IPS-15b (cell line): ENCODE results near the gene PI4KB.

Experiments
- H3K27me3 ChIP-seq: one replicate; pipeline ENCODE4 v1.6.1; 2013; ENCODE audit warnings: low read length; ENCODE audit not compliant: control insufficient read depth, insufficient read depth
- H3K36me3 ChIP-seq: one replicate; pipeline ENCODE4 v1.6.1; 2013; ENCODE audit warnings: low read length; ENCODE audit not compliant: control insufficient read depth, insufficient read depth
- H3K4me1 ChIP-seq: one replicate; pipeline ENCODE4 v1.6.1; 2013; ENCODE audit warnings: mild to moderate bottlenecking, low read length; ENCODE audit not compliant: control insufficient read depth, insufficient read depth
- H3K4me3 ChIP-seq: one replicate; pipeline ENCODE4 v1.5.1; 2013; ENCODE audit warnings: low read depth, low read length
- H3K9ac ChIP-seq: one replicate; pipeline ENCODE4 v1.6.1; 2013; ENCODE audit warnings: low read depth, mild to moderate bottlenecking, low read length
- H3K9me3 ChIP-seq: one replicate; pipeline ENCODE4 v1.6.1; 2013; ENCODE audit warnings: mild to moderate bottlenecking, low read length; ENCODE audit not compliant: control insufficient read depth, insufficient read depth

PI4KB gene

GRCh38 chr1:151292207-151293030 is 34.8 kb downstream of the PI4KB start:
- H3K27me3 ChIP-seq = no peaks in the 10 kb centered on the region
- H3K4me1 ChIP-seq = peaks cover 13% of the 10 kb centered on the region
- no peak overlapping the region for H3K4me3 ChIP-seq
- no peak overlapping the region for H3K9ac ChIP-seq
- peaks cover 62% of the 10 kb centered on the region for H3K36me3 ChIP-seq
- no peaks in the 10 kb centered on the region for H3K9me3 ChIP-seq

DNA sequence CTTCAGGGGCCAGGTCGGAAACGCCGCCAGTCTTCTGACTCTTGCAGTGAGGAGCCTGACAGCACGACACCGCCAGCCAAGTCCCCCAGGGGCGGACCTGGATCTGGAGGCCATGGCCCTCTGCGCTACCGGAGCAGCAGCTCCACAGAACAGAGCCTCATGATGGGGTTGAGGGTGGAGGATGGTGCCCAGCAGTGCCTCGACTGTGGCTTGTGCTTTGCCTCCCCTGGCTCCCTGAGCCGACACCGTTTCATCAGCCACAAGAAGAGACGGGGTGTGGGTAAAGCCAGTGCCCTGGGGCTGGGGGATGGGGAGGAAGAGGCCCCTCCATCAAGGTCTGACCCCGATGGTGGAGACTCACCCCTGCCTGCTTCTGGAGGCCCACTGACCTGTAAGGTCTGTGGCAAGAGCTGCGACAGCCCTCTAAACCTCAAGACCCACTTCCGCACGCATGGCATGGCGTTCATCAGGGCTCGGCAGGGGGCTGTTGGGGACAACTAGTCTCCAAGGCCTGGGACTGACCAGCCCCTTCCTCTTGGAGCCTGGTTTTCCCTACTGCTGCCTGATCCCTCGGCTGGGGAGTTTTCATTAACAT is 36.4 kb downstream of the PI4KB start:
- Histone ChIP-seq H3K4me3 (no peak overlapping the region), H3K36me3 (peaks cover 71% of the 10 kb centered on the region)

DNA sequence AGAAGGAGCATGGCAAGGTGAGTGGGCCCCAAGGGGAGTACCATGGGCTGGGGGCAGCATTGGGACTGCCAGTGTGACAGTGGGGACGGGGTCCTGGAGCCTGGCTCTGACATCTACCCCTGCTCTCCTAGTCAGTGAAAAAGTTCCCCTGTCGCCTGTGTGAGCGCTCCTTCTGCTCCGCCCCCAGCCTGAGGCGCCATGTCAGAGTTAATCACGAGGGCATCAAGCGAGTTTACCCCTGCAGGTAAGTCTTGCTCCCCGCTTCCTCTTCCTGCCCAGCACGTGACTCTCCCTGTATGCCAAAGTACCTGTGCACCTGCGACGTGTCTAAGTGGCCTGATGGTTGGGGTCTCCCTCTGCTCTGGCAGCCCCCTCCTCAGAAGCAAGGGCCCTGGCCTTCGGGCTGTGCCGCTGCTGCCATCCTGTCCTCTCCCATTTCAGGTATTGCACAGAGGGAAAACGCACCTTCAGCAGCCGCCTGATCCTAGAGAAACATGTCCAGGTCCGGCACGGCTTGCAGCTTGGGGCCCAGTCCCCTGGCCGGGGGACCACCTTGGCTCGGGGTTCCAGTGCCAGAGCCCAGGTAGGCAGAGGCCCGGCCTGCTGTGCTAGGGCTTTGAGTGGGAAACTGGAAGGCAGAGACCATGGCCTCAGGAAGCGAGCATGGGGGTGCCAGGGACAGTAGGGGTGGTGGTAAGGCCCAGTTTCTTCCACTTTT is 37.1 kb downstream of the PI4KB start:
- Histone ChIP-seq H3K27me3 (no peaks in the 10 kb centered on the region), H3K4me1 (peaks cover 8% of the 10 kb centered on the region), H3K9ac (no peak overlapping the region), H3K36me3 (peaks cover 72% of the 10 kb centered on the region), H3K9me3 (no peaks in the 10 kb centered on the region), H3K4me3 (no peak overlapping the region)

More for the DNA sequence above, 36.4 kb downstream of the PI4KB start:
- Histone ChIP-seq H3K27me3 (no peaks in the 10 kb centered on the region), H3K9ac (no peak overlapping the region), H3K4me1 (peaks cover 13% of the 10 kb centered on the region), H3K9me3 (no peaks in the 10 kb centered on the region)

GRCh38 chr1:151289080-151289935 is 37.9 kb downstream of the PI4KB start:
- Histone ChIP-seq H3K36me3 (peaks cover 77% of the 10 kb centered on the region), H3K4me3 (no peak overlapping the region), H3K9ac (no peak overlapping the region), H3K9me3 (no peaks in the 10 kb centered on the region), H3K27me3 (no peaks in the 10 kb centered on the region), H3K4me1 (peaks cover under 1% of the 10 kb centered on the region)

GRCh38 chr1:151288502-151288901 is 38.7 kb downstream of the PI4KB start:
- H3K4me3 ChIP-seq = no peak overlapping the region
- peaks cover 7% of the 10 kb centered on the region for H3K4me1 ChIP-seq
- peaks cover 69% of the 10 kb centered on the region for H3K36me3 ChIP-seq
- H3K9ac ChIP-seq = no peak overlapping the region
- no peaks in the 10 kb centered on the region for H3K27me3 ChIP-seq
- H3K9me3 ChIP-seq = no peaks in the 10 kb centered on the region

DNA sequence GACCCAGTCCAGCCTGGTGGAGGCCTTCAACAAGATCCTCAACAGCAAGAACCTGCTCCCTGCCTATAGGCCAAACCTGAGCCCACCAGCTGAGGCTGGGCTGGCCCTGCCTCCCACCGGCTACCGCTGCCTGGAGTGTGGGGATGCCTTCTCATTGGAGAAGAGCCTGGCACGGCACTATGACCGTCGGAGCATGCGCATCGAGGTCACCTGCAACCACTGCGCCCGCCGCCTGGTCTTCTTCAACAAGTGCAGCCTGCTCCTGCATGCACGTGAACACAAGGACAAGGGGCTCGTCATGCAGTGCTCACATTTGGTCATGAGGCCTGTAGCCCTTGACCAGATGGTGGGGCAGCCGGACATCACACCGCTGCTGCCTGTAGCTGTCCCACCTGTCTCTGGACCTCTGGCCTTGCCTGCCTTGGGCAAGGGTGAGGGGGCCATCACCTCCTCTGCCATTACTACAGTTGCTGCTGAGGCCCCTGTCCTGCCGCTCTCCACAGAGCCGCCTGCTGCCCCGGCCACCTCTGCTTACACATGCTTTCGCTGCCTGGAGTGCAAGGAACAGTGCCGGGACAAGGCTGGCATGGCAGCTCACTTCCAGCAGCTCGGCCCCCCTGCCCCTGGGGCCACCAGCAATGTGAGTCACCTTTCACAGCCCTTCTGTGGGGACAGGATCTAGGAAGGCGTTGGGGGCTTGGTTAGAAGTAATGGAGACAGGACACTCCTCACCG is 39.3 kb downstream of the PI4KB start:
- Histone ChIP-seq H3K27me3 (no peaks in the 10 kb centered on the region), H3K36me3 (peaks cover 64% of the 10 kb centered on the region), H3K9me3 (no peaks in the 10 kb centered on the region), H3K4me3 (no peak overlapping the region), H3K4me1 (peaks cover 8% of the 10 kb centered on the region), H3K9ac (no peak overlapping the region)

DNA sequence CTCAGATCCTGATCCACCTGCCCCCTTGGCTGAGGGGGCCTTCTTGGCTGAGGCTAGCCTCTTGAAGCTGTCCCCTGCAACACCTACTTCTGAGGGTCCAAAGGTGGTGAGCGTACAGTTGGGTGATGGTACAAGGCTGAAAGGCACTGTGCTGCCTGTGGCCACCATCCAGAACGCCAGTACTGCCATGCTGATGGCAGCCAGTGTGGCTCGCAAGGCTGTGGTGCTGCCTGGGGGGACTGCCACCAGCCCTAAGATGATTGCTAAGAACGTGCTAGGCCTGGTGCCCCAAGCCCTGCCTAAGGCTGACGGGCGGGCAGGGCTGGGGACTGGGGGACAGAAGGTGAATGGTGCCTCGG is 39.9 kb downstream of the PI4KB start:
- H3K36me3 ChIP-seq = peaks cover 58% of the 10 kb centered on the region
- no peak overlapping the region for H3K4me3 ChIP-seq
- H3K27me3 ChIP-seq = no peaks in the 10 kb centered on the region
- H3K9ac ChIP-seq = no peak overlapping the region
- H3K4me1 ChIP-seq = peaks cover 8% of the 10 kb centered on the region
- H3K9me3 ChIP-seq = no peaks in the 10 kb centered on the region

- no peak overlapping the region for H3K4me3 ChIP-seq
- H3K9ac ChIP-seq = no peak overlapping the region
- peaks cover 8% of the 10 kb centered on the region for H3K4me1 ChIP-seq
- peaks cover 55% of the 10 kb centered on the region for H3K36me3 ChIP-seq
- H3K9me3 ChIP-seq = no peaks in the 10 kb centered on the region
- H3K27me3 ChIP-seq = no peaks in the 10 kb centered on the region
These were observed 40.4 kb downstream of the PI4KB start for GRCh38 chr1:151286619-151287340.

GRCh38 chr1:151284013-151284577 is 43.1 kb downstream of the PI4KB start:
- Histone ChIP-seq H3K9ac (no peak overlapping the region), H3K9me3 (no peaks in the 10 kb centered on the region), H3K36me3 (peaks cover 36% of the 10 kb centered on the region), H3K4me1 (peaks cover 8% of the 10 kb centered on the region), H3K27me3 (no peaks in the 10 kb centered on the region), H3K4me3 (peak overlapping the region; percentile 20)

DNA sequence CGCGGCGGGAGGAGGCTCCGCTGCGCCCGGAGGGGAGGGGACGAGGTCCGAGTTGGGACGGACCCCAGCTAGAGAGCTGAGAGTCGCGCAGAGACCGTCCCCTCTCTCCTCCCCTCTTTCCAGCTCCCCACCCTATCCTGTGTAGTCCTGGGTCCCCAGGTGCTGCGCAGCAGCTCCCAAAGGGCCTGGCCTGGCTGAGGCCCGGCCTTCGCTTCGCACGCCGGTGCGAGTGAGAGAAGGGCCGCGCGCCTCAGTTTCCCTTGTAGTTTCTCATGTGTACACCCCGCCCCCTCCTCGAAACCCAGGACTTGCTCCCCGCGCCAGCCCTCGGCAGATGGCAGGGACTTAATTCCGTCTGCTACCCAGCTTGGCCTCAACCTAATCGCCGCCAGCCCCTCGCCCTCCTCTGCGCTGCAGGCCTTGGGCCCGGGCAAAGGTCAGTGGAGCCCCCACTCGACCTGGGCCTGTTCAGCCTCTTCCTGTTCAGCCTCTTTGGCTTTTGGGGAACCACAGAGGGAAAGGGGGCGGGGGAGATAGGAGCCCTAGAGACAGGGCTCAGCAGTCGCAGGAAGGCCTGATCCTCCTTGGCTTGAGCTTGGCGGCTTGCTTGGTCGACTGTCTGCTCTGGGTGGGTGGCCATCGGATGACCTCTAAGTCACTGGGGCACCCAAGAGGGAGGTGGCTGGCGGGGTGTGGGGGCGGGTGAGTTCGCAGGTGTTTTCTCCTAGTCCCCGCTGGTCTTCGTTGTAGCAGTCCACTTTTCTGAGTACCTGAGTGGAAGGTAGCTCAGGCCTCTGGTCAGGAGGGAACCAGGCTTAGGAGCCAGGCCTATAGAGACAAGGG is 44.1 kb downstream of the PI4KB start:
- Histone ChIP-seq H3K9ac (peak overlapping the region; percentile 88), H3K4me3 (peak overlapping the region; percentile 79), H3K9me3 (no peaks in the 10 kb centered on the region), H3K27me3 (no peaks in the 10 kb centered on the region), H3K36me3 (peaks cover 26% of the 10 kb centered on the region), H3K4me1 (peaks cover 8% of the 10 kb centered on the region)
